GM13976 (cell line): ENCODE data around the gene CFAP74.

Source experiments
- DNase-seq: peaks from one replicate; pipeline ENCODE4 v3.0.0; 2012; ENCODE audit warnings: low spot score
- in situ Hi-C: fragments of 300-500 bp; cut with MboI; formaldehyde crosslinking; loops from one replicate; pipeline ENCODE4 v1.12.0; 2022; ENCODE audit warnings: low sequenced_read_pairs, mixed read lengths, inconsistent platforms; ENCODE audit not compliant: unreplicated experiment
- TF ChIP-seq, protein P1 (sequence below): IDR thresholded peaks from 2 replicates; pipeline ENCODE4 v1.5.1; 2012; ENCODE audit warnings: borderline replicate concordance, mild to moderate bottlenecking; ENCODE audit not compliant: insufficient read depth; ENCODE audit errors: extremely low read depth, missing control alignments, control extremely low read depth

The CFAP74 gene

DNA sequence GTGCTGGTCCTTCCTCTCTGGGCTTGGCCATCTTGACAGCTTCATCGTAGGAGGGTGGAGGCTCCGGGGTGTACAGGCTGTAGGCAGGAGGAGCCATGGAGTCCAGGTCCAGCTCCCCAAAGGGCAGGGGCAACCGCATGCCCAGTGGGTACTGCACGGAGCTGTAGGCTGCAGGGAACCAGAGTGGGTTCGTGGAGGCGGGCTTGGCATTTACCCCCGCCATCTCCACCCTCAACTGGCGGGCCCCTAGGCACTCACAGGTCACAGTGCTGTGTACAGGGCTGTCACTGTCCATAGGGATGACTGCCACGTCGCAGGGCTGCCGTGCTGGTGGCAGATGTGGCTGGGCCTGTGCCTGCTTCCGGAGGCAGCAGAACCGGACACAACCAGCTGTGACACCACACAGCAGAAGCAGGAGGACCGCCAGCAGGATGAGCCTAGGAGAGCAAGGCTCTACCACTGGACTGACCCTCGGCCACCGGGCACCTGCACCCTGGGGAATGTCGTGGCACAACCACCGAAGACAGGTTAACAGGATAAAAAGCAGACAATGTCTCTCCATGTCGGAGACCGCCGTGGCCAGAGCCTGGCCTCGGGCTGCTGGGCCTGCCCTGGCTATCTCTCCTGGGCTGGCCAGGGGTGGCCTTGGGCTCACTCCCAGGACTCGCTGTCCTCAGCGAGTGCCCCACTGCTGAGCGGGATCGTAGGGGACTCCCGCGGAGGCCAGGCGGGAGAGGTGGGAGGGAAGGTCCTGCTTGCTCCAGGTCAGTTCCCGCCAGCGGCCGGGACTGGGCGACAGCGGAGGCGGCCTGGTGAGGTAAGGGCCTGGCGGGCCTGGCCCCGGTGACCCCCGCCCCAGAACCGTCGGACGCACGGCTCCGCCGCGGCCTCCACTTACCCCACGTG is 85.3 kb downstream of the CFAP74 start:
- TF ChIP-seq, protein P1, sequence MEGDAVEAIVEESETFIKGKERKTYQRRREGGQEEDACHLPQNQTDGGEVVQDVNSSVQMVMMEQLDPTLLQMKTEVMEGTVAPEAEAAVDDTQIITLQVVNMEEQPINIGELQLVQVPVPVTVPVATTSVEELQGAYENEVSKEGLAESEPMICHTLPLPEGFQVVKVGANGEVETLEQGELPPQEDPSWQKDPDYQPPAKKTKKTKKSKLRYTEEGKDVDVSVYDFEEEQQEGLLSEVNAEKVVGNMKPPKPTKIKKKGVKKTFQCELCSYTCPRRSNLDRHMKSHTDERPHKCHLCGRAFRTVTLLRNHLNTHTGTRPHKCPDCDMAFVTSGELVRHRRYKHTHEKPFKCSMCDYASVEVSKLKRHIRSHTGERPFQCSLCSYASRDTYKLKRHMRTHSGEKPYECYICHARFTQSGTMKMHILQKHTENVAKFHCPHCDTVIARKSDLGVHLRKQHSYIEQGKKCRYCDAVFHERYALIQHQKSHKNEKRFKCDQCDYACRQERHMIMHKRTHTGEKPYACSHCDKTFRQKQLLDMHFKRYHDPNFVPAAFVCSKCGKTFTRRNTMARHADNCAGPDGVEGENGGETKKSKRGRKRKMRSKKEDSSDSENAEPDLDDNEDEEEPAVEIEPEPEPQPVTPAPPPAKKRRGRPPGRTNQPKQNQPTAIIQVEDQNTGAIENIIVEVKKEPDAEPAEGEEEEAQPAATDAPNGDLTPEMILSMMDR, result no peak
- DNase-seq, result no peak
- in situ Hi-C loops, result no loop called here

DNA sequence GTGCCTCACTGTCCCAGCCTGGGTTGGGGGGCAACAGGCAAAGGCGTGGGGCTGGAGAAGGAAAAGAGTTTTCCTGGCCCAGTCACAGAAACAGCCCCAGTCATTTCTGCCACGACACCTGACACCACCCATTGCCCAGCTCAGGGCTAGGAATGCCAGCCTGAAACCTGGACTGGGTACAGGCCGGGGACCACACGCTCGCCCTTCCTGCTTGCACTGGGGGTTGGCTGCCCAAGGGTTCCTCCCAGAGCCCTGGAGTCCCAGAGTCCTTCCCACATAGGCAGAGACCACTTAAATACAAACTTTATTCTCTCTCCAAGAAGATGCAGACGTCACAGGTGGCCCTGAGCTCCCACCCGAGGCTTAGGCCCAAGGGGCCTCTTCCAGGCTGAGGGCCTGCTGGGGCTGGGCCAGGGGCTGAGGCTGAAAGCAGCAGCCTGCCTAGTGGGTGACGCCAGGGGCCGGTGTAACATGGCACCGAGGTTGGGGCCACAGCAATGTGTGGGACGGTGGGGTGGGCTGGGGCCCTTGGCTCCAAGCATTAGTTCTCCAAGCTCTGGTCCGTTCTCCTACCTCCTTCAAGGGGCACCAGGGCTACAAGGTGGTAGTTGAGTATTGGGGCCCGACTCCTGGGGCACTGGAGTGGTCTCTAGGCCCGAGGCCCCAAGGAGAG is 86.1 kb downstream of the CFAP74 start:
- in situ Hi-C loops, result no loop called here
- DNase-seq, result no peak
- TF ChIP-seq, protein P1, result no peak

DNA sequence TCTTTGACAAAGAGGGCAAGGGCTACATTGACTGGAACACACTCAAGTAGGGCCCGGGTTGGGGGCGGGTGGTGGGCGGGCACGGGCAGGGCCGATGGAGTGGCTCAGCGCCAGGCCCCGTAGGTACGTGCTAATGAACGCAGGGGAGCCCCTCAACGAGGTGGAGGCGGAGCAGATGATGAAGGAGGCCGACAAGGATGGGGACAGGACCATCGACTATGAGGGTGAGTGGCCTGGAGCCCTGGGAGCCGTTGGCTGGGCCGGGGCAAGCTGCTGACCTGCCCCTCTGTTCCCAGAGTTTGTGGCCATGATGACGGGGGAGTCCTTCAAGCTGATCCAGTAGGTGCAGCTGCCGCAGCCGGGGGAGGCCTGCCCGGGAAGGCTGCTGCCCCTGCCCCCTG is 86.7 kb downstream of the CFAP74 start:
- no peak for DNase-seq
- TF ChIP-seq, protein P1, result no peak
- in situ Hi-C loops, result no loop called here

- DNase-seq, result no peak
- in situ Hi-C loops, result no loop called here
- TF ChIP-seq, protein P1, result no peak
Observed at GRCh38 chr1:1915911-1916840, 87.4 kb downstream of the CFAP74 start.

GRCh38 chr1:1914971-1915692 is 88.5 kb downstream of the CFAP74 start, which contains the start of gene CALML6:
Gene CALML6, plus strand, starts transcription at chr1:1915260. Its CDS starts 21 bp downstream, at chr1:1915281.
- TF ChIP-seq, protein P1, result no peak
- no peak for DNase-seq
- in situ Hi-C loops, result no loop called here
